Stimulated activated CD8-positive, alpha-beta memory T cell treated with anti-CD3 and anti-CD28 coated beads, Interleukin-15, amount 100 ng/mL, for 48 hours (primary cell): ENCODE measurements around the gene SOX18.

ENCODE experiments used
- DNase-seq, 2 donors: peaks; one replicate each; pipeline ENCODE4 v3.0.0-alpha.2; 2020; ENCODE audit warnings: low read depth in 2 of 2

SOX18 gene

GRCh38 chr20:64052987-64053840 is 3.8 kb upstream of the SOX18 start:
- no peak for DNase-seq

GRCh38 chr20:64052326-64052722 is 2.9 kb upstream of the SOX18 start:
- DNase-seq, result no peak

- no peak for DNase-seq
Measured at GRCh38 chr20:64051561-64052325, 2.3 kb upstream of the SOX18 start.

GRCh38 chr20:64051033-64051452 is 1.6 kb upstream of the SOX18 start:
- no peak for DNase-seq

- no peak for DNase-seq
Measured at GRCh38 chr20:64050261-64051032, 1.0 kb upstream of the SOX18 start.

GRCh38 chr20:64049878-64050260 is 430 bp upstream of the SOX18 start:
- DNase-seq, result no peak

- DNase-seq, result no peak
Measured at GRCh38 chr20:64048402-64049044, 916 bp downstream of the SOX18 start.

- no peak for DNase-seq
Measured at GRCh38 chr20:64047968-64048401, 1.5 kb downstream of the SOX18 start.

GRCh38 chr20:64047046-64047389 is 2.4 kb downstream of the SOX18 start:
- DNase-seq, result no peak

GRCh38 chr20:64045346-64046011 is 4.0 kb downstream of the SOX18 start:
- no peak for DNase-seq

- no peak for DNase-seq
Measured at GRCh38 chr20:64044484-64045247, 4.8 kb downstream of the SOX18 start.

GRCh38 chr20:64043768-64044167 is 5.7 kb downstream of the SOX18 start:
- no peak for DNase-seq

- no peak for DNase-seq
Measured at GRCh38 chr20:64042054-64042781, 7.2 kb downstream of the SOX18 start.

- no peak for DNase-seq
Measured at GRCh38 chr20:64041781-64042053, 7.7 kb downstream of the SOX18 start.

GRCh38 chr20:64041040-64041780 is 8.2 kb downstream of the SOX18 start:
- DNase-seq, result no peak

GRCh38 chr20:64040231-64041039 is 9.0 kb downstream of the SOX18 start:
- no peak for DNase-seq

- DNase-seq, result no peak
Measured at GRCh38 chr20:64039293-64040160, 9.9 kb downstream of the SOX18 start.
